H7 (cell line): Measurements from ENCODE around the gene LY6G6C. TPM values are rescaled to one million over a fixed set of nuclear protein-coding genes. Genes with fewer than 3 reads are reported as not detected.

Experiments used
- DNase-seq: peaks from one replicate; pipeline ENCODE4 v3.0.0; 2012
- H3K27me3 ChIP-seq: 2 replicates; pipeline ENCODE4 v1.6.0; 2011; ENCODE audit warnings: mild to moderate bottlenecking, low read length; ENCODE audit not compliant: control insufficient read depth, insufficient read depth
- H3K36me3 ChIP-seq: replicated peaks from 2 replicates; pipeline ENCODE4 v1.5.1; 2011; ENCODE audit warnings: low read length; ENCODE audit not compliant: control insufficient read depth, insufficient read depth
- H3K4me3 ChIP-seq: 2 replicates; pipeline ENCODE4 v1.5.1; 2011; ENCODE audit warnings: low read depth, mild to moderate bottlenecking, control low read depth, low read length, moderate library complexity; ENCODE audit not compliant: insufficient read depth
- total RNA-seq: library from RNA; depleted of rRNA; stranded (reverse); fragments of >200 nt; shearing (Covaris generic); gene quantifications from 2 replicates; pipeline ENCODE4 v1.2.3, GENCODE V29; 2014

Gene LY6G6C
- total RNA-seq, 1 experiment from 2014 or later, result not detected

DNA sequence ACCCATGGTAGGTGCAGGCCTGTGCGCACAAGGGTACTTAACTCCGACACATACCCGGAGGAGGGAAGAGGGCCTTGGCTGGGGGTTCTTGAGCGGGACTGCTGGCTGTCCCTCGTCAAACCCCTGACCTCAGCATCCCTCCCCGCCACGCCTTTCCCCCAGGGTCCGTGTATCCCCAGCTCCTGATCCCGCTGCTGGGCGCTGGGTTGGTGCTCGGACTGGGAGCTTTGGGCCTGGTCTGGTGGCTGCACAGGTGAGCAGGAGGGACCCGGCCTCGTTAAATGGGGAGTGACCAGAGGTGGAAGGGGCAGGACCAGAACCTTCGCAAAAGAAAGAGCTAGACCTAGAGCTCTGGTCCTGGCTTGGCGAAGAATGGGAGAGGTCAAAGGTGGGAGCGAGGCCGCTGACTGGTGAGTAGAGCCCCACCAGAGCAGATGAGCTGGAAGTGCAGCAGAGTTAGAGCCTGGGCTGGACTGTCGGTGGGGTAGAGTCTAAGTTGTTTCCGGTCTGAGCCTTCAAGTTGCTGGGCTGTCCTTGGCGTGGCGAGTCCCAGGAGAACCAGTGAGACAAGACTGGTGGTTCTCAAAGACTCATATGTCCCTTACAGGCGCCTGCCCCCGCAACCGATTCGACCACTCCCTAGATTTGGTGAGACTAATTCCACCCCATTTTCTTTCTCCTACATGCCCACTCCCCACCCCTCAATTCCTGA is 2.6 kb upstream of the LY6G6C start:
- DNase-seq, result no peak
- H3K27me3 ChIP-seq, result no peaks in the 10 kb centered on the region
- peaks cover 9% of the 10 kb centered on the region for H3K36me3 ChIP-seq

DNA sequence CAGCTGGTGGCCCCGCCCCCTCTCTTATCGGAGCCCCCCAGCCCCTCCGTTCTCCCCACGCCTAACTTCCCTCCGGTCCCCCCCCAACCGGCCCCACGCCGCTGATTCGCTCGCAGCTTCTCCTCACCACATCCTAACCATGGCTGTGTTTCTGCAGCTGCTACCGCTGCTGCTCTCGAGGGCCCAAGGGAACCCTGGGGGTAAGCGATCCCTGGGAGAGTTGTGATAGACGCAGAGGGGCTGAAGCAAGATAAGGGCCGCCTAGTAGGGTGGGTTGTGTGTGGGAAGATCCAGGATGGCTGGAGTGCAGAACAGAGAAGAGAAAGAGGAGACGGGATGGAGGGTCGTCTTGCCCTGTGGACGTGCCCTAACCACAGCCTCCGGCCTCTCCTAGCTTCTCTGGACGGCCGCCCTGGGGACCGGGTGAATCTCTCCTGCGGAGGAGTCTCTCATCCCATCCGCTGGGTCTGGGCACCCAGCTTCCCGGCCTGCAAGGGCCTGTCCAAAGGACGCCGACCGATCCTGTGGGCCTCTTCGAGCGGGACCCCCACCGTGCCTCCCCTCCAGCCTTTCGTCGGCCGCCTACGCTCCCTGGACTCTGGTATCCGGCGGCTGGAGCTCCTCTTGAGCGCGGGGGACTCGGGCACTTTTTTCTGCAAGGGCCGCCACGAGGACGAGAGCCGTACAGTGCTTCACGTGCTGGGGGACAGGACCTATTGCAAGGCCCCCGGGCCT is 1.9 kb upstream of the LY6G6C start, which contains the start of gene MPIG6B:
Gene MPIG6B (plus strand): TSS at position 129 of the 735 bp plus-strand sequence. CDS start 11 bp downstream, at position 140.
- DNase-seq, result peak; percentile 58
- peaks cover 8% of the 10 kb centered on the region for H3K36me3 ChIP-seq
- no peaks in the 10 kb centered on the region for H3K27me3 ChIP-seq
- H3K4me3 ChIP-seq, result no peak within 1 kb of the TSS

More for the DNA sequence above, 2.6 kb upstream of the LY6G6C start:
- H3K4me3 ChIP-seq, result no peak overlapping the region

DNA sequence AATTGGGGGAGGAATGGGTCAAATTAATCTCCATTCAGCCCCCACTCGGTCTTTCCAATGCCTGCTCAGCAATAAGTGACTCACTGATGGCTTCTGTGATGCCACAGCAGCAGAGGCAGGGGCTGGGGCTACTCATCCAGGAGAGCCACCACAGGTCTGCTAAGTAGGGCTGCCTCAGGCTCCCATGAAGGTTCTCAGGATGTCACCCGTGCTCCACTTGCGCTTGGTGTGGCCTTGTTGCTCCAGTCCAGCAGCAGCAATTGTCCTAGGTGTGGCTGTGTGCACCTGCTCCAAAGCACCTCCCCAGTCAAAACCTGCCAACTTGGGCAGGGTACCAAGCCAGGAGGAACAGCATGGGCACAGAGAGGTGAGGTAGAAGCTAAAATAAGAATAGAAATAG is 627 bp upstream of the LY6G6C start:
- Histone ChIP-seq H3K36me3 (peaks cover 3% of the 10 kb centered on the region), H3K4me3 (no peak overlapping the region), H3K27me3 (no peaks in the 10 kb centered on the region)
- DNase-seq, result no peak

DNA sequence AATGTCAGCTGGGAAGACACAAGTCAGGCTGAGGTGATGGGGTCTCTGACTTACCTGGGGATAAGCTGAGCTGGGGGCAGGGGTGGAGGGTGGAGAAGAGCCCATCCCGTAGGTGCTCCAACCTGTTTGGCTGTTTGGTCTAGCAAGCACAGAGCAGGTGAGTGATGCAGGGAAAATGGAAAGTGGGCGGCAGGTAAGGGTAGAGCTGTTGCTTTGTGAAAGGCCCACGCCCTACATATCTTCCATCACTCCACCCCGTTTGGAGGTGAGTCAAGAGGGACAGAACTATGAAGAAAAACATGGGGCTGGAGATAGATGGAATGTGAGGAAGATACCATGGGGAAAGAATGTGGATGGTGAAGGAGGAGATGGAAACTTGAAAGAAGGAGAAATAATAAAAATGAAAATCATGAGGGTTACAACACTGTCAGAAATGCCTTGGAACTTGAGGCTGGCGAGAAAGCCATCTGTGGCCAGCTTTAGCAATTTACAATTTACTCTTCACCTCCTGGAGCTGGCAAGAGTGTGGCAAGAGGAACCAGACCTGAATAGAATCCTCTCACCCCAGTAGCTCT is 1.3 kb downstream of the LY6G6C start:
- no peak for DNase-seq
- H3K36me3 ChIP-seq, result no peaks in the 10 kb centered on the region
- H3K27me3 ChIP-seq, result no peaks in the 10 kb centered on the region
- no peak overlapping the region for H3K4me3 ChIP-seq

DNA sequence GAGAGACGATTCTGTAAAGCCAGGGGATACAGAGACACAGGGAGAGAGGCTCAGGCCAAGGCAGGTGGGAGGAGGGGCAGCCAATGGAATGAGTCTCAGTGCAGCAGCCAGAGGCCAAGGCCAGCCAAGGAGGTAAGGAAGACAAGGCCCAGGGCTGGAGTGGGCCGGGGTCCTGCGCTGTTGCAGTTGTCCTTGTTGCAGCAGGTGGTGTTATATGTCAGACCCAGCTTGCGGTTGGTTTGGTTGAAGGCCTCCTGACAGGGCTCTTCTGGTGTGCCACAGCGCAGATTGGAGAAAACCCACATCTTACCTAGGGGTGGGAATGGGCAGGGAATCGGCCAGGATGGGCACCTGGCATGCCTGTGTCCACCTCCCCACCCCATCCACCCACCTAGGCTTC is 2.5 kb downstream of the LY6G6C start:
- H3K36me3 ChIP-seq, result no peaks in the 10 kb centered on the region
- H3K27me3 ChIP-seq, result no peaks in the 10 kb centered on the region
- DNase-seq, result peak; percentile 38
- no peak overlapping the region for H3K4me3 ChIP-seq

DNA sequence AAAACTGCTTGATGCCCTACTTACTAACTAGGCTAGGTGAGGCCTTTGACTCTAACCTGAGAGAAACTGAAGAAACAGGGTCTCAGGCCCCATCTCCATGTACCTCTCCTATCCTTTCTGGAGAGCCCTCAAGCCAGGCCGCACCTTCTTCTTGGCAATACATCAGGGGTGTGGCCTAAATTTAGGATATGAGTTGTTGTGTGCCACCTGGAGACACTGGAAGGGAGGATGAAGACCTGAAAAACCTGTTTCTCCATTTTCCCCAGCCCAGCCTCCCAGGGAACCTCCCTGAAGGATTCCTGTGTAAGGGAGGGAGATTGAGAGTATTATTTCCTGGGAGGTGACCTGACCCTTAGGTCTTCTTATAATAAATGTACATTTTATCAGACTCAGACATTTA is 3.3 kb downstream of the LY6G6C start:
- H3K36me3 ChIP-seq, result no peaks in the 10 kb centered on the region
- H3K4me3 ChIP-seq, result no peak overlapping the region
- DNase-seq, result peak; percentile 66
- no peaks in the 10 kb centered on the region for H3K27me3 ChIP-seq

DNA sequence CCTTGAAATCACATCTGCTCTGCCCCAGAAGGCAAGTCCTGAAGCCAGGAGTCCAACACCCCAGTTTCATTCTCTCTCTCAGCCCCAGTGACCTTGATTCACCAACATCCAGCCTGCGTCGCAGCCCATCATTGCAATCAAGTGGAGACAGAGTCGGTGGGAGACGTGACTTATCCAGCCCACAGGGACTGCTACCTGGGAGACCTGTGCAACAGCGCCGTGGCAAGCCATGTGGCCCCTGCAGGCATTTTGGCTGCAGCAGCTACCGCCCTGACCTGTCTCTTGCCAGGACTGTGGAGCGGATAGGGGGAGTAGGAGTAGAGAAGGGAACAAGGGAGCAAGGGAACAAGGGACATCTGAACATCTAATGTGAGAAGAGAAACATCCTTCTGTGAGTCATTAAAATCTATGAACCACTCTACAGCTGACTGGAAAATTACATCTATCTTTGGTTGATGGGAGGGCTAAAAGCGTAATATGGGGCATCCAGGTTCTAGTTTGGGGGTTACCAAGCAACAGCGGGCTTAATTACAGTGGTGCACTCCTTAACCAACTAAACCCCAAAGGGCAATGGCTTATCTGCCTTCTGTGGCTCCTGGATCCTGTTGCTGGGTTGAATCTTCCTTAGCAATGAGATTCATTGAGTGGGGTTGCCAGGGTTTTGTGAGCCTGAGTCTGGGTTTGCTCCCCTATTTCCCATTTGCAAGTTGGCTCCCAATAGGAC is 3.9 kb downstream of the LY6G6C start:
- H3K36me3 ChIP-seq, result no peaks in the 10 kb centered on the region
- H3K27me3 ChIP-seq, result no peaks in the 10 kb centered on the region
- peak; percentile 87 for DNase-seq
- no peak overlapping the region for H3K4me3 ChIP-seq

DNA sequence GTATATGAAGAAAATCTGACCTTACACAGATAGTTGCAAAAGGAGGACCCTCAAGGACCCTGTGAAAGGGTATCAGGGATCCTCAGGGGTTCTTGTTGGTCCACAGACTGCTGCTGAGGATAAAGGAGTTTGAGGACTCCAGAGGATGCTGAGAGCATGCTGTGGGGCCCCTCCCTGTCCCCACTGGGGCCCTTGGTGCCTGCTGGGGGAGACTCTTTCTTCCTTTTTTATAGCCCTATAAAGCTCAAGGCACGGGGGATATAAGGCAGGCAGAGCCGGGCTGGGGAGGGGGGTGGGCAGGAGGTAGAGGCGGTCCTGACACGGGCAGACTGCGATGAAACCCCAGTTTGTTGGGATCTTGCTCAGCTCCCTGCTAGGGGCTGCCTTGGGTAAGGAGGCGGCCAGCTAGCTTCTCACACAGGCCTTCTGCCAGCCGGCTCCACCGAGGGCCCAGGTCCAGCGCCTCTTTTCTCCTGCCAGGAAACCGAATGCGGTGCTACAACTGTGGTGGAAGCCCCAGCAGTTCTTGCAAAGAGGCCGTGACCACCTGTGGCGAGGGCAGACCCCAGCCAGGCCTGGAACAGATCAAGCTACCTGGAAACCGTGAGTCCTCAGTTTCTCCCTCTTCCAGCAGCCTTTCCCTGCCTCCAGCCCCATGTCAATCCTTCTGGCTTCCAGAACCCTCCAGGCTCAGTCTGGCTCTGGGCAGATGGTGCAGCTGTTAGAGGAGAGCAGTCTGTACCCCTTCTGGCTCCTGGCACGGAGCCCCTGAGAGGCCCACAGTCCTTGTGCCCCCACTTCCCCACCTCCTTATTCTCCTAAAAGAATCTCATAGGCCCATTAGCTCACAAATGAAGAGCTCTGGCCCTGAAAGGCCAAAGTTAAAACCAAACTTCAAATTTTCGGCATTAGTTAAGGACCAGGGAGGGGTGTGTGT is 6.3 kb downstream of the LY6G6C start, which contains the start of gene LY6G6D:
Gene LY6G6D (plus strand): TSS at position 327 of the 937 bp plus-strand sequence. CDS start 8 bp downstream, at position 335.
- Histone ChIP-seq H3K27me3 (no peaks in the 10 kb centered on the region), H3K36me3 (no peaks in the 10 kb centered on the region), H3K4me3 (no peak within 1 kb of the TSS)
- DNase-seq, result peak; percentile 73

DNA sequence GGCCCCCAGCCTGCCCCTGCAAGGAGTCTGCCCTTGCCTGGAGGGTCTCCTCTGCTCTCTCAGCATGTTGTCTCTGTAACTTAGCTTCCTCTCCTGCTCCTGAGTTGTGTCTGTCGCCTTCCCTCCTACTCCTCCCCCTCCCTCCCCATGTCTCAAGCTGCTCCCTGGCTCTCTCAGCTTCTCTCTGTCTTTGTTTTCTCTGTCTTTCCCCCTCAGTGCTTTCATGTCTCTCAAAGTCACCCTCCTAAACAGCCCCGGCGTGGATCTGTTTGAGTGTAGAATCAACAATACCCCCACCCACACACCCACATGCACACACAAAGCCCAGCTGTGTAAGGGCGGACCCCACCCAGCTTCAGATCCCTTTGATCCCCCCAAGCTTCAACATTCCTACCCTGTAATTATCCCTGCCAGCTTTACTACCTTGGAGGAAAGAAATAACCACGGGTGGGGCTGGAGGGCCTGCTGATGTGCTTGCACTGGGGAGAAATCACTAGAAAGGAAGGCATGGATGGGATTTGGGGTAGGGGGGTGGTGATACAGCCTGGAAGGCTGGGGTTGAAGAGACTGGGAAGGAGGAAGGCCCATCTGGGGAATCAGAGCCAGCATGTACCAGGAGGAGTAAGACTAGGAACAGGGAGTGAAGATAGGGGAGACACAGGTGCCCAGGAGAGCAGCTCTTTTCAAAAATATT is 7.4 kb downstream of the LY6G6C start:
- H3K27me3 ChIP-seq, result no peaks in the 10 kb centered on the region
- no peaks in the 10 kb centered on the region for H3K36me3 ChIP-seq
- H3K4me3 ChIP-seq, result no peak overlapping the region
- DNase-seq, result peak; percentile 83

DNA sequence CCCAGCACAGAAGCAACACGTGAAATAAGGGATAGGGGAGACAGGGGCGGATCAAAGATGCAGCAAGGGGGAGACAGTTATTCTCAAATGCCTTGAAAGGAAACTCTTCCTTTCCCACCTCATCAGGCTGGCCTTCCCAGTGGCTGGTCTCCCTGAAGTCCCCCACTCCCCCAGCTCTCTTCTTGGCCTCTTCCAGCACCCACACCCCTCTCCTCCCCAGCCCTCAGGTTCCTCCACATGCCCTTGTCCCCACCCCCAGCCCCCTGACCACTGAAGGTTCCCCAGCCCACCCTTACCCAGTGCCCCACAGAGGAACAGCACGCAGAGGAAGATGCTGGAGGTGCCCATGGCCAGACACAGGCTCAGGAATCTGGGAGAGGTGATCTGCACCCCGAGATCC is 8.1 kb downstream of the LY6G6C start:
- H3K27me3 ChIP-seq, result no peaks in the 10 kb centered on the region
- H3K36me3 ChIP-seq, result no peaks in the 10 kb centered on the region
- H3K4me3 ChIP-seq, result no peak overlapping the region
- peak; percentile 52 for DNase-seq

DNA sequence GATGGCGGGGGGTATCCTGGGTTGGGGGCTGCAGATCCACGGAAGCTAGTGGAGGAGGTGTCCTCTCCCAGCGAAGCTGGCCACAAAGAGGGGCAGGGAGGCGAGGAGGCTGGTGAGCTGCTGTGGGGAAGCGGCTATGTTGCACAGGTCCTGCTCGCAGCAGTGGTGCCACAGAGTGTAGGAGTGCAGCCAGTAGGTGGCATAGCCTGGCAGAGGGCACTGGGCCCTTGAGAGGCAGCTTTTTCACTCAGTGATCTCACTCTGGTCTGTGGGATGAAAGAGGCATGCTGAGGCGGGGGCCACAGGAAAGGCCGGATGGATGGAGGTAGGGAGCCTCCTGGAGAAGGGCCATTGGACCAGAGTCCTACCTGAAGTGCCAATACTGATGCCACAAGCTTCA is 9.2 kb downstream of the LY6G6C start:
- Histone ChIP-seq H3K36me3 (no peaks in the 10 kb centered on the region), H3K4me3 (no peak overlapping the region), H3K27me3 (no peaks in the 10 kb centered on the region; the same call in 1 of the 2 replicates)
- DNase-seq, result no peak

DNA sequence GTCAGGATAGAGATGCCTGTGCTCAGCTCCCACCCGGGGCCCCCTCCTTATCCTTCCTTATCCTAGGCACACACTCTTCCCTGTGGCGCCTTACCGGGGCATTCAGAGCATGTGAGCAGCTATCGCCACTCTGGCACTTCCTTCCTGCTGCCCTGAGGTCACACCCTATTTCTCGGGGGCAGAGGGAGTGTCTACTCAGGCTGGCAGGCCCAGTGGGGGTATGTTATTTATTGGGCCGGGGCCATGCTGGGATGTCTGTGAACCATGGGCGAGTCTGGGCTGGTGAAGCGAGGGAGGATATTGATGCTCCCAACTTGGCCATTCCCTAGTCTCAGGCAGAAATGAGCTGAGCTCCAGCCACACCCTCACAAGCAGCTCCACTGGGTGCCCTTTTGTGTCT is 10.3 kb downstream of the LY6G6C start:
- no peak for DNase-seq
- no peaks in the 10 kb centered on the region for H3K36me3 ChIP-seq
- no peak overlapping the region for H3K4me3 ChIP-seq
- no peaks in the 10 kb centered on the region; the same call in 1 of the 2 replicates for H3K27me3 ChIP-seq

DNA sequence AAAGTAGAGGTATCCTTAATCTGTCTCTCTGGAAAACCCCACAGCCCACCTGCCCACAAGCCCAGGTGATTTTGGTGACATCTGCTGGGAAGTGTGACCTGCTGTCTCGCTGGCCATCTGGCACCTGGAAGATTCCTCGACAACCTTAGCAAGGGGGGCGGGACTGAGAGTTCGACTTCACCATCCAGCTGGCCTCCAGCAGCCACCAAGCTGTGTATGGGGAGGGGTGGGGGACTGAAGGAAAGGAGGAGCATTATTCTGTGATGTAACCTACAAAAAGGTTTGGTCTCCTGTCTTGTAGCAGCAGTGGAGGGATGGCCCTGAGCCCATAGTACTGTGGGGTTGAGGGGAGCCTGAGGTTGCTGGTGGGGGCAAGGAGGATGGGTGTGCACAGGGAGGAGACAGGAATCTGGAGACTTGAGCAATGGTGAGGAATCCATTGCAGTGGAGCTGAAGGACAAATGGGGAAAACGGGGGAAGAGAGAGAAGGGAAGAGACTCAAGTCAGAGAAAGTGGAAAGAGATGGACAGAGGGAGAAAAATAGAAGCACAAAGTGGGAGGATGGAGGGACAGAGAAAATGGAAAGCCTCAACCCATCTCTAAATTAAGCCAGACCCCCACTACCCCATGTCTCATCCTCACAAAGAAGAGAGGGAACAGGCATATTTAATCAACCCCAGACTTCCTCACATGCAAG is 10.9 kb downstream of the LY6G6C start:
- Histone ChIP-seq H3K36me3 (no peaks in the 10 kb centered on the region), H3K27me3 (no peaks in the 10 kb centered on the region; the same call in 1 of the 2 replicates), H3K4me3 (no peak overlapping the region)
- DNase-seq, result peak; percentile 60
